ENCODE measurements around the gene CRTAP. TPM values are rescaled to one million over a fixed set of nuclear protein-coding genes. Genes with fewer than 3 reads are reported as not detected.

The CRTAP gene
- total and polyA plus RNA-seq, 2 experiments from 2014 or later = 71.9 to 210 TPM

DNA sequence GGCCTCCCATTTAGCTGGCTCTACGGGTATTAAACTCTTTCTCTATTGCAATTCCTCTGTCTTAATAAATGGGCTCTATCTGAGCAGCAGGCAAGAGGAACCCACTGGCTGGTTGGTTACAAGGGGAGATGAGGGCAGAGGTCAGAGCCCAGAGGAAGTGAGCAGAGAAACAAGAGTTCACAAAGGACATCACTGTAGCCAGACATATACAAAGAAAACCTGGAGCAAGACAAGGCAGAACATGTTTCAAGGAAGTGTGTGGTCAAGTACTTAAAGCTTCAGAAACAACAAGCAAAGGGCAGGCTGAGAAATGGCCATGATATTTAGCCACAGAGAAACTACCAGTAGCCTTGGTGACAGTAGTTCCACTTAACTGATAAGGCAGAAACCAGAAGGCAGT lies 80.5 kb downstream of the CRTAP start (continued):
- no peak for TF ChIP-seq ZNF462 (CRISPR knock-in tag; IDR thresholded peaks at IDR 0.05)
- no peak for TF ChIP-seq EZH2phosphoT487 (IDR thresholded peaks at IDR 0.05; ENCODE audit: unreplicated experiment)
- no peak for TF ChIP-seq ZNF114 (CRISPR knock-in tag; IDR thresholded peaks at IDR 0.05)
- TF ChIP-seq, protein P1, sequence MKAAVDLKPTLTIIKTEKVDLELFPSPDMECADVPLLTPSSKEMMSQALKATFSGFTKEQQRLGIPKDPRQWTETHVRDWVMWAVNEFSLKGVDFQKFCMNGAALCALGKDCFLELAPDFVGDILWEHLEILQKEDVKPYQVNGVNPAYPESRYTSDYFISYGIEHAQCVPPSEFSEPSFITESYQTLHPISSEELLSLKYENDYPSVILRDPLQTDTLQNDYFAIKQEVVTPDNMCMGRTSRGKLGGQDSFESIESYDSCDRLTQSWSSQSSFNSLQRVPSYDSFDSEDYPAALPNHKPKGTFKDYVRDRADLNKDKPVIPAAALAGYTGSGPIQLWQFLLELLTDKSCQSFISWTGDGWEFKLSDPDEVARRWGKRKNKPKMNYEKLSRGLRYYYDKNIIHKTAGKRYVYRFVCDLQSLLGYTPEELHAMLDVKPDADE (IDR thresholded peaks at IDR 0.05) = no peak
- no peak for TF ChIP-seq ZNF331 (CRISPR knock-in tag; IDR thresholded peaks at IDR 0.05; ENCODE audit: low read depth)
- no peak for TF ChIP-seq REST (IDR thresholded peaks at IDR 0.05; ENCODE audit: unreplicated experiment)
- no peak for TF ChIP-seq EZH2 (IDR thresholded peaks at IDR 0.05; ENCODE audit: low read depth, unreplicated experiment)
- TF ChIP-seq NANOG (IDR thresholded peaks at IDR 0.05; ENCODE audit: borderline replicate concordance) = no peak
